Measurements from ENCODE around the gene NUAK1.

NUAK1 gene

GRCh38 chr12:106021516-106021915, 117.2 kb downstream of the NUAK1 start:
- TF ChIP-seq SPI1 (IDR thresholded peaks at IDR 0.05; ENCODE audit: borderline replicate concordance, low read depth) (no peak), REST (IDR thresholded peaks at IDR 0.05; ENCODE audit: insufficient replicate concordance, low read depth) (no peak), POLR2AphosphoS5 (IDR thresholded peaks at IDR 0.05; ENCODE audit: low read depth) (no peak), GABPA (IDR thresholded peaks at IDR 0.05; ENCODE audit: low read depth) (no peak)
- TF ChIP-seq, protein P1, sequence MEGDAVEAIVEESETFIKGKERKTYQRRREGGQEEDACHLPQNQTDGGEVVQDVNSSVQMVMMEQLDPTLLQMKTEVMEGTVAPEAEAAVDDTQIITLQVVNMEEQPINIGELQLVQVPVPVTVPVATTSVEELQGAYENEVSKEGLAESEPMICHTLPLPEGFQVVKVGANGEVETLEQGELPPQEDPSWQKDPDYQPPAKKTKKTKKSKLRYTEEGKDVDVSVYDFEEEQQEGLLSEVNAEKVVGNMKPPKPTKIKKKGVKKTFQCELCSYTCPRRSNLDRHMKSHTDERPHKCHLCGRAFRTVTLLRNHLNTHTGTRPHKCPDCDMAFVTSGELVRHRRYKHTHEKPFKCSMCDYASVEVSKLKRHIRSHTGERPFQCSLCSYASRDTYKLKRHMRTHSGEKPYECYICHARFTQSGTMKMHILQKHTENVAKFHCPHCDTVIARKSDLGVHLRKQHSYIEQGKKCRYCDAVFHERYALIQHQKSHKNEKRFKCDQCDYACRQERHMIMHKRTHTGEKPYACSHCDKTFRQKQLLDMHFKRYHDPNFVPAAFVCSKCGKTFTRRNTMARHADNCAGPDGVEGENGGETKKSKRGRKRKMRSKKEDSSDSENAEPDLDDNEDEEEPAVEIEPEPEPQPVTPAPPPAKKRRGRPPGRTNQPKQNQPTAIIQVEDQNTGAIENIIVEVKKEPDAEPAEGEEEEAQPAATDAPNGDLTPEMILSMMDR (IDR thresholded peaks at IDR 0.05; ENCODE audit: insufficient read depth, low read length), result no peak
- Histone ChIP-seq H3K27ac (replicated peaks) (no peak overlapping the region), H3K4me3 (replicated peaks; ENCODE audit: insufficient read depth, low read length) (no peak overlapping the region), H3K27me3 (ENCODE audit: insufficient read depth, poor library complexity, severe bottlenecking) (no peaks in the 10 kb centered on the region)
- no peak for DNase-seq (ENCODE audit: low read depth in 1 of 2, low spot score in 1 of 2)

DNA sequence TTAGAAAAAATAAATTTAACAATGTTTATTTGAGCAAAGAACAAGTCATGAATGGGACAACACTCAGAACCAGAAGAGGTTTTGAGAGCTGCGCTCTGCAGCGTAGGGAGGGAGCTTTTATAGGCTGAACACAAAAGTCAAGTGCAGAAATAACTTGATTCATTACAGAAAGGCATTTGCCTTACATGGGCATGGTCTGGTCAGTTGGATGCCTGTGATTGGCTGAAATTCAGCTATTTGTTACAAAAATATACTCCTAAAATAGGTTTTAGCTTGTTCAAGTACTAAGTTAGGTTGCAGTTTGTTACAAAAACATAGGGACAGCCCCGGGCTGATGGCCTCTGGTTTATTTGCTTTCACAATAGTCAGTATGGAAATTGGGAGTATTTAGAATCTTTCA, 118.0 kb downstream of the NUAK1 start:
- TF ChIP-seq, protein P1 (IDR thresholded peaks at IDR 0.05; ENCODE audit: insufficient read depth, low read length), result no peak
- TF ChIP-seq SPI1 (IDR thresholded peaks at IDR 0.05; ENCODE audit: borderline replicate concordance, low read depth) (no peak), POLR2AphosphoS5 (IDR thresholded peaks at IDR 0.05; ENCODE audit: low read depth) (no peak), GABPA (IDR thresholded peaks at IDR 0.05; ENCODE audit: low read depth) (no peak), REST (IDR thresholded peaks at IDR 0.05; ENCODE audit: insufficient replicate concordance, low read depth) (no peak)
- no peak for DNase-seq (ENCODE audit: low read depth in 1 of 2, low spot score in 1 of 2)
- H3K27ac ChIP-seq (replicated peaks), result no peak overlapping the region
- H3K4me3 ChIP-seq (replicated peaks; ENCODE audit: insufficient read depth, low read length), result no peak overlapping the region
- H3K27me3 ChIP-seq (ENCODE audit: insufficient read depth, poor library complexity, severe bottlenecking), result no peaks in the 10 kb centered on the region

DNA sequence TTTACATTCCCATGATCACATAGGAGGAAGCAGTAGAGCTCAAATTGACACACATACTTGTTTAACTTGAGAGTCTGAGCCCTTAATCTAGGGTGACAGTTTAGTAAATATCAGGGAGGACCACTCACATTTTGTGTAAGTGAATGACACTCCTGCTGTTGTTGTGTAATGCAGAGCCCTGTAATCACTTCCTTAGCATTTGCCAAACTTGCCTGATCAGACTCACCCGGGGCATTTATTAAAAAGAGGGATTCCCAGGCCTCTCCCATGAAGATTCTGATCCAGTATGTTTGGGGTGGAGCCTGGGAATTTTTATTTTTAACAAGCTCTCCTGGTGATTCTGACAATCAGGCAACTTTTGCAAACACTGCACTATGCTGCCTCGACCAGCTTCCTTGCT, 119.6 kb downstream of the NUAK1 start:
- TF ChIP-seq, protein P1 (IDR thresholded peaks at IDR 0.05; ENCODE audit: insufficient read depth, low read length), result no peak
- no peak for TF ChIP-seq REST (IDR thresholded peaks at IDR 0.05; ENCODE audit: insufficient replicate concordance, low read depth)
- no peak for TF ChIP-seq SPI1 (IDR thresholded peaks at IDR 0.05; ENCODE audit: borderline replicate concordance, low read depth)
- no peak for DNase-seq (ENCODE audit: low read depth in 1 of 2, low spot score in 1 of 2)
- Histone ChIP-seq H3K27me3 (ENCODE audit: insufficient read depth, poor library complexity, severe bottlenecking) (no peaks in the 10 kb centered on the region), H3K27ac (replicated peaks) (no peak overlapping the region), H3K4me3 (replicated peaks; ENCODE audit: insufficient read depth, low read length) (no peak overlapping the region)
